GM21717 (cell line): ENCODE data around the gene TIMP2.
"Not testable (repeated sequence)": the region's sequence is repeated elsewhere in the genome, so short reads cannot be mapped to it uniquely, and the experiment has no call there.

Experiments
- ATAC-seq: cut with Tn5 transposase; IDR thresholded peaks from one replicate; pipeline ENCODE4 v1.9.1; 2021; ENCODE audit warnings: mild to moderate bottlenecking, moderate library complexity; ENCODE audit not compliant: unreplicated experiment

TIMP2 gene

DNA sequence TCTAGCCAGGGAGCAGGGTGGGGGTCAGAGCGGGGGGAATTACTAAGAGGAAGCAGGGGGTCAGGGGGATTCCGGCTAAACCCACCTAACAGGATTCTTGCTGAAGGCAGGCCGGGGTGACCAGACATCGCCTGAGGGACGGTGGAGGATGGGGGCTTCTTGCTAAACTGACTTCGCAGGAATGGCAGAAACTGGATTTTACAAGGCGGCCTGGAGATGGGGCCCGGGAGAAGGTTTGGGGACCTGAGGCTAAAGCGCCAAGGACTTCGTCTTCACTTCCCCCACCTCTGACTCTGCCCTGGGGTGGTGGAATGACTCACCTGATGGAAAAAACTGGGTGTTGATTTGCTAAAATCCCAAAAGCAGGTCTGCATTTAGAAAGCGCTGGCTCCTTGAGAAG lies 31.1 kb upstream of the TIMP2 start:
- no peak for ATAC-seq

DNA sequence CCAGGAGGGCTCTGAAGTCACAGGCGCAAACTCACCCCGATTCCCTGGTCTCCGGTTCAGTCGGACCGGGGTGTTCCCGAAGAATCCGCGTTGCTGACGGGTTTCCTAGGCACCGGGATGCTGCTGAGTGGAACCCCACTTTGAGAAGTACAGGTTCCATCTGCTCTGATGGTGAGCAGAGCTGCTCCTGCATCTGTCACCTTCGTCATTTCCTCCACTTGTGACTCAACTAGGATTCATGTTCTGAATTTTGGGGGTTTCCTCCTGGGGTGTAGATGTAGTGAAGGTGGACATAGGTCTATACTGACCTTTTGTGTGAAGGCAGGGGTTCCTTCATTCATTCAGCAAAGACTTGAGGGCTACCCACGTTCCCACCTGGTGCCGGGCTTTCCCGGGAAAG lies 29.5 kb upstream of the TIMP2 start:
- no peak for ATAC-seq

DNA sequence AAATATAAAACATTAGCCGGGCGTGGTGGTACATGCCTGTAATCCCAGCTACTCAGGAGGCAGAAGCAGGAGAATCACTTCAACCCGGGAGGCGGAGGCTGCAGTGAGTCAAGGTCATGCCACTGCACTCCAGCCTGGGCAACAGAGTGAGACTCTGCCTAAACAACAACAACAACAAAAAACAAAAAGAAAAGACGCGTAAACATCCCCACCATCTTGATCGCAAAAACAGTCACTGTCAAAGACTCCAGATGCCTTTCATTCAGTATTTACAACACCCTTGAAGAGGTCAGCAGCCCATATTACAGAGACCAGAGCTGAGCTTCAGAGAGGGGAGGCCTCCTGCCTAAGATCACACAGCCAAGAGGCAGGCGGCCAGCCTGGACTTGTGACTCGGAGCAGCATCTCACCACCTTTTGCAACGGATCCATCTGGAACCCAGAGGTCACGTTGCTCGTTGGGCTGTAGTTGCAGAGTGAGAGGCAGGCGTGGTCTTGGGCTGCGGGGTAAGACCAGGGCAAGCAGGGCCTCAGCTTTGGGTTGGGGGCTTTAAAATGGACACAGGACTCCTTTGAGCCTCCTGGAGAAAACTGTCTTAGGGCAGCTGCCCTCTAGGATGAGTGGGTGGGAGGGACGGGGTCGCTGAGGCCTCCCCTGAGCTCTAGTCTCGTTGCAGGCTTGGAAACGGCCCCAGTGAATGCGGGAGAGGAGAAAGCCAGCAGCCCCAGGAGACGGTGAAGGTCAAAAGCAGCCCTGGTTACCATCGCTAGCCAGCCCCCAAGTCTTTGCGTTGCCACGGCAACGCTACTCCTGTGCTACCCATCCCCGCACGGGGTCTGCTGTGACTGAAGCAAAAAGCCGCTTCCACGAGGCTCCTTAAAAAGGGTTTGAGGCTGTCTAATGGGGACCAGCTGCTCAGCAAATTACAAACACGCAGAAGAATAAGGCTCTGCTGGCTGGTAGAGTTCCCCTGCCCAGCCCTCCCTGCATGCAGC lies 28.5 kb upstream of the TIMP2 start:
- no peak for ATAC-seq

DNA sequence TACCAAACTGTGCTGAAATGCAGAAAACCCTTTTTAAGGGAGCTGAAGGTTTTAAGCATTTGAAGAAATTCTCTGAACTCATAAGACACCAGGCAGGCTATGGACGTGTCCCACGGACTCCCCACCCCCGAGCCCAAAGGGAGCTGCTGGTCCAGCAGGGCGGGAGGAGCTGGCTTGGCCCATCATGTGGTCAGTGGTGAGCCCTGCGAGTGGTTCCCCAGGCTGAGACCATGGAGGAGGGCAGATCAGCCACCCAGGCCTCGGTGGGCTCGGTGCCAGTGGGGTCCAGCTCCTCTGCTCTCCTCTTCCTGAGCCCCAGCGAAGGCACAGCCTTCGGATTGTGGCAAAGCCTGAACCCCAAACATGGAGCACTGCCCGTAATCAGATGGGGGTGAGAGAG lies 27.5 kb upstream of the TIMP2 start:
- ATAC-seq, result no peak

DNA sequence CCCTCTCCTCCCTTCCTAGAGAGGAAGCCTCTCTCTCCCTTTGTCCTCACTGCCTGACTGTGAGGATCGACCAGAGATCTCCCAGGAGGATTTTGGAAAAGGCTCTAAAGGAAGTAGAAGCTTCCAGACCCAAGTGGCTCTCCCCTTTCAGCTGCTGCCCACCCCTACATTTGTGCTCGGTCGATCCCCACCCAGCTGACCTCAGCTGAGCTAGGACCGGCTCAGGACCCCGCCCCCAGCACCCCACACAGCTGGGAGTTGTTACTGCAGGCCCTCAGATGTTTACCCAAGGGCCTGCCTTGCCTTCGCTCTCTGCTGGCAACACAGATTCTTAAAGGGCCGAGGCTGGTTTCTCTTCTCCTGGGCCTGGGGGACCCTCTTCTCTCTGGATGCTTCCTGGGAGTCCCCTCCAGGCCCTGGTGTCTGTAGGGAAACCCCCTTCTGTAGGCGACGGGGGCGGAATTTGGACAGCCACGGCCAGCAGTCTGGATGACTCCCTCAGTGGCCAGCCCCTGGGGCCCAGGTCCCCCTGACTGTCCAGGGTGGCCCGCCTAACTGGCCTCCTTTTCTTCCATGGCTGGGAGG lies 26.9 kb upstream of the TIMP2 start:
- no peak for ATAC-seq

DNA sequence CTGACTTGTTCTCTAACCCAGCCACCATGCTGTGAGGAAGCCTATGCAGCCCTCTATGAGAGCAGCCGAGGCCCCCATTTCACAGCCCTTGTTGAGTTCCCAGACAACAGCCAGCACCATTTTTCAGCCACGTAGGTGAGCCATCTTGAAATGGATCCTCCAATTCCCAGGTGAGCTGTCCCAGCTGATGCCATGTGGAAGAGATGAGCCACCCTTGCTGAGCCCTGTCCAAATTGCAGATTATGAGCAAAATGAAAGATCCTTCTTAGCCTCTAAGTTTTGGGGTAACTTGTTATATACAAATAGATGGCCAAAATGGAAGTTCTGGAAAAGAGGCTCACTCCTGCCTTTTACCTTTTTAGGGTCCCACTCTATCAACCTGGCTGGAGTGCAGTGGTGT lies 25.7 kb upstream of the TIMP2 start:
- ATAC-seq, result no peak

DNA sequence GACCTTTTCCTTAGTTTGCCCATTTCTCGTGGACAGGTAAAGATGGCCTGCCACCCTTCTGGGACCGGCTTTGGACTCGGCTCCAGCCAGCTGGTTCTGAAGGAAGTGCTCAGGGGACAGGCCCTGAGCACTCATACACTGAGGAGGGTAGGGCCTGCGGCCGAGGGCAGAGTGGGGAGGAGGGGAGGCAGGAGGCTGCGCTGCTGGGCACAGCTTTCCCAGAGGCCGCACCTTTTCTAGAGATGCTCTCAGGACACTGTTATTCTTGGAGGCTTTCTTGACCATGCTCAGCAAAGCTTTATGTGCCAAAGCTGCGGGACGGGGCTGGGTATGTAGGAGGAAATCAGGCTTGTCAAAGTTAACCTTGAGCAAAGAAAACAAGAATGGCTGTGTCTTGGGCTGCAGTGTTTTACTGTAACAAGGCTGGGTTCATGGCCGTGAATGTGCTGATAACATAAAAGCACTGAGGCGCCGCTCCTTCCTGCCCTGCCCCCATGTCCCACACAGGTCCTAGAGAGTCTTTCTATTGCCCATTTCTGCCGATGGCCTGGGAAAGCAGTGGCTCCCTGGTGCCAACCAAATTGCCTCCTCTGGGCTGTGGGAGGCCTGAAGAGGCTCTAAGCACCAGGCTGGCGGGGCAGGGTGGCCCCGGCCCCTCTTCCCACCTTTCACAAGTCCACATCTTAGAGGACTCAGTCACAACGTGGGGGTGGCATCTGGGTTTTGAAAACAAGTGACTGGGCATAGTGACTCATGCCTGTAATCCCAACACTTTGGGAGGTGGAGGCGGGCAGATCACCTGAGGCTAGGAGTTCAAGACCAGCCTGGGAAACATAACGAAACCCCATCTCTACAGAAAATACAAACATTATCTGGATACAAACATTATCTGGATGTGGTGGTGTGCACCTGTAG lies 22.3 kb upstream of the TIMP2 start:
- no peak for ATAC-seq

DNA sequence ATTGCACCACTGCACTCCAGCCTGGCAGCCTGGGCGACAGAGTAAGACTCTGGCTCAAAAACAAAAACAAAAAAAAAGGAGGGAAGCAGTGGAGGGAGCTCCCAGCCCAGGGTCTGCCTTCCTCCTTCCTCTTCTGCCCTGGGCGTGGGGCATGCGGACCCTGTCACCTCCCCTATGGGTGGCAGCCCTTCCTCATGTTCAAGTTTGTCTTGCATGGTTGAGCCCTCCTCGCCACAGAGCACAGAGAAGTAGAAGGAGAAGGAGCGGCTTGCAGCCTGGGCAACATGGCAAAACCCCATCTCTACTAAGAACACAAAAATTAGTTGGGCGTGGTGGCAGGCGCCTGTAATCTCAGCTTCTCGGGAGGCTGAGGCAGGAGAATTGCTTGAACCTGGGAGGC lies 21.4 kb upstream of the TIMP2 start:
- ATAC-seq, result no peak

DNA sequence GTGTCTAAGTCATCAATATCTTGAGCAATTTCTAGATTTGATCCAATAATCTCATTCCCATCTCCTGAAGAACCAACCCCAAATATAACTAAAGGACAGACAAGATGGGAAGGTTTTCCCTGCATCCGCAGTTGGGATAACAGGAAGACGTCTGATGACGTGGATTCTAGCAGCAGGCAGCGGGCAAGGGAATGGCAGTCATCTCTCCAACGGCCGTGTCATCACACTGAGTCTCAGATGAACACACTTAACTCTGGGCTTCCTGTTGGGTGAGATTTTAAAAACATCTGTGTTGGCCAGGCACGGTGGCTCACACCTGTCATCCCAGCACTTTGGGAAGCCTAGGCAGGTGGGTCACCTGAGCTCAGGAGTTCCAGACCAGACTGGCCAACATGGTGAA lies 20.9 kb upstream of the TIMP2 start:
- no peak for ATAC-seq

DNA sequence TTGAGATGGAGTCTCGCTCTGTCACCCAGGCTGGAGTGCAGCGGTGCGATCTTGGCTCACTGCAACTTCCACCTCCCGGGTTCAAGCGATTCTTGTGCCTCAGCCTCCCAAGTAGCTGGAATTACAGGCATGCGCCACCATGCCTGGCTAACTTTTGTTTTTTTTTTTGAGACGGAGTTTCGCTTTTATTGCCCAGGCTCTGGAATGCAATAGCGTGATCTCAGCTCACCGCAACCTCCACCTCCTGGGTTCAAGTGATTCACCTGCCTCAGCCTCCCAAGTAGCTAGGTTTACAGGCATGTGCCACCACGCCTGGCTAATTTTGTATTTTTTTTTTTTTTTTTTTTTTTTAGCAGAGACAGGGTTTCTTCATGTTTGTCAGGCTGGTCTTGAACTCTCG lies 20.3 kb upstream of the TIMP2 start:
- ATAC-seq, result not testable (repeated sequence)

DNA sequence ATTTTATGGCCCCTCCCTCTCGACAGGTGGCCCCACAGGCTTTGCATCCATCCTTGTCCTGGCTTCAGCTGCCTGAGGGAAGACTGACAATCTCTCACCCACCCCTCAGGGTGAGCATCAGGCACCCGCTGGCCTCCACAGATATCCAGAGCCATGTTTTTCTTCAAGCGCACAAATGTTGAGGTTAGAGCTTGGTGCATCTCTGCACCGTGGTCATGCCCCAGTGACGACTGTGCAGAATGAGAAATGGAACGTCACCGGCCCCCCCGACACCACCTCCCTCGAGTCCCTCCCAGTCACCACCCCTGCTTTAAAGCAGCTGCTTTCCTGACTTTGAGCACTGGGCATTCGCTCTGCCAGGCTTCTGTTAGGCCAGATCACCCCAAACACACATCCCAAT lies 19.8 kb upstream of the TIMP2 start:
- ATAC-seq, result no peak

DNA sequence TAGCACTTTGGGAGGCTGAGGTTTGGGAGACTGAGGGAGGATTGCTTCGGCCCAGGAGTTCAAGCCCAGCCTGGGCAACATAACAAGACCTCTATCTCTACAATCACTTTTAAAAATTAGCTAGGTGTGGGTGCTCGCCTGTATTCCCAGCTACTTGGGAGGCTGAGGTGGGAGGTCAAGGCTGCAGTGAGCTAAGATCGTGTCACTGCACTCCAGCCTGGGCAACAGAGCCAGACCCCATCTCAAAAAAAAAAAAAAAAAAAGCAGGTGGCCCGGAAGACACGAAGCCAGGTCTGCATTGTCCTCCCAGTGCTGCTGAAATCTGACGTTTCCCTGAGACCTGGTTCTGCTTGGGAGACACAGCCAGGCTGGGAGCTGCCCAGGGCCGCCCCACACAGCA lies 18.8 kb upstream of the TIMP2 start:
- no peak for ATAC-seq

DNA sequence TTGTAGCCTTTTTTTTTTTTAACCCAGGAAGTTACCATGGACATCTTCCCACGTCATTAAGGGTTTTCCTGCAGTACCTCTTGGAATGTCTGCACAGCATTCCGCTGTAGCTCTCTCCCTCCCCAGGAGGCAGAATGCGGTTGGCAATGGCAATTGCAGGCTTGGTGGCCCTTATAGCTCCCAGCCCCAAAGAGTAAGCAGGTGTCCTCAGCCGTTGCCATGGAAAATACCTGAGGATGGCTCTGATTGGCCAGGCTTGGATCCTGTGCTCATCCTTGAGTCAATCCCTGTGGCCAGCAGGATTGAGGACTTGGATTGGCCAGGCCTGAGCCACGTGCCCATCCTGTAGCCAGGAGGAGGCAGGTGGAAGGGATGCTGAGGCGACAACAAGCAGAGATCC lies 15.5 kb upstream of the TIMP2 start:
- no peak for ATAC-seq

DNA sequence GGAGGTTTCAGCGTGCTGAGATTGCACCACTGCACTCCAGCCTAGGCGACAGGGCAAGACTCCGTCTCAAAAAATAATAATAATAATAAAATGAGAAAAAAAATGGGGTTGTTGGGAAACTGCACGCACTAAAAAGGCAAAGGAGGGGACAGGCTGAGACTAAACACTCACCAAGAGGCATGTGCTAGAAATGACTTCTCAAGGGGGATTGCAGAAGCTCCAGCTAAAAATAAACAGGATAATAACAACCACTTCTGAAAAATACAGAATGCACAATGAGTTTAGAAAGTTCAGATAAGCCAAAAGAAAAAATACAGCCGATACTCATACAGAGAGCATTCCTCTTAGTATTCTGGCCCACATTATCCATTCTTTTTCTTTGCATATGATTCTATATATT lies 15.1 kb upstream of the TIMP2 start:
- ATAC-seq, result no peak

DNA sequence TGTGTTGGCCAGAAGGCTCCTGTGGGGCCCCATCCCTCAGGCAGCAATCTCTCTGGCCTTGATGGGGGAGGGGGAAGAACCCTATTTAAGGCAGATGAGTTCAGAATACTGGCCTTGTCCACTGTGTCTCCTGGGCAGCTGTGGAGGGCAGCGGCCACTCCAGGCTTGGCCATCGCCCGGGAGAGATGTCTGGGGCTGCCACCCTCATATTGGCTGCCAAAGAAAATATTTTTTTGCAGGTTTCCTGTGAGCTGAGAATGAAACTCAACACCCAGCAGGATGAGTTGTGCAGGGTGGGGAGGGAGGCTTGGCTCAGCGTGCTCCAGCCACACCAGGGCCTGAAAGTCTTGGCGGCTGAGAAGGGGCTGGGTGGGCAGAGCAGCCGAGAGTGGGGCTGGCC lies 14.4 kb upstream of the TIMP2 start:
- no peak for ATAC-seq

DNA sequence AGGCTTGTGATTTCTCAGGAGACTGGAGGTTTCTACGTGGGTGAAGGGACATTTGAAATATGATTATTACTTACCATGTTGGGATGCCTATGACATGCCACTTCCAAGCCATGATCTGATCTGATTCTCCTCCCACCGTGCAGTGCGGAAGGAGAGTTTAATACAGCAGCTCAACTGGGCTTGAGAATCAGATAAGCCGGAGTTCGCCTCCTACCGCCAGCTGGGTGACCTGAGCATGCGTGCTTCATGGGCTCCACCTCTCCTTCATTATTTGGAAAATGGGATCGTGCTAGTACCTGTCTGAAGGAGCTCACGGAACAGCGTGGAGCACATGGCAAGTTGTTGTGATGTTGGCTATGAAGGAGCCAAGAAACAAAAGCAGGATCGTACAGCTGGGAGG lies 12.4 kb upstream of the TIMP2 start:
- no peak for ATAC-seq

DNA sequence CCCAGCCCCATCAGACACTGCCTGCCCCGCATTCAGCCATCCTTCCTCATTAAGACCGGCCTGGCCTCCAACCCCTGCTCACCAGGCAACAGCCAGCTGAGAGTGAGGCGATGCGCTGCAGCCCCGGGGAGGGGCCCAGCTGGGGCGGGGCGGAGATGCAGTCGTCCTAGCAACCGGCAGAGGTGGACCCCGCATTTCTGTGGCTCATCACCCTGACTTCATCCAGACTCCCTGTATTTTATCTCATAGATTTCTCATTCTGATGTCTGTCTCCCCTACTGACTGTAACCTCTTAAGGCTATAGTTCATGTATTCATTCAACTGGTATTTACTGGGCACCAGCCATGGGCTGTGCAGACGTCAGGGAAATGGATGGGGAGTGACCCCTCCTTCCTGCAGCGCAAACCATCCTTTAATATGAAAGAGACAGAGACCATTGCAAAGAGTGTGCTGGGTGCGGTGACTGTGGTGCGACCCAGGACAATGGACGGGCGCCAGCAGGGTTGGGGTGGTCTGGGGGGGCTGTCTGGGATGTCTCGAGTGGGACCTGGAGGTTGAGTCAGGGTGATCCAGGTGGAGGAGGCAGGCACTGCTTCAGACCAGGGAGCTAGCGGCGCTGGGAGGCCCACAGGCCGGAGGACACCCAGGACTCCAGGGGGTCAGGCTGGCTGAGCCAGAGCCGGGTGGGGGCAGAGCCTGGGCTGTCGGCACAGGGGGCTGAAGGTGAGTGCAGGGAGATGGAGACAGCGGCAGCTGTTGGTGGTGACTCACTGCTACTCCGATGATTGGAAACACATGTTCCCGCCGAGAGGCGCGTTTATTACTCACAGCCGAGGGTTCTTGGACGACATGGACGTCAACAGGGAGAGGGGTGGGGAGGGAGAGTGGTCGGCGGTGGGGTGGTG lies 10.5 kb upstream of the TIMP2 start:
- no peak for ATAC-seq

DNA sequence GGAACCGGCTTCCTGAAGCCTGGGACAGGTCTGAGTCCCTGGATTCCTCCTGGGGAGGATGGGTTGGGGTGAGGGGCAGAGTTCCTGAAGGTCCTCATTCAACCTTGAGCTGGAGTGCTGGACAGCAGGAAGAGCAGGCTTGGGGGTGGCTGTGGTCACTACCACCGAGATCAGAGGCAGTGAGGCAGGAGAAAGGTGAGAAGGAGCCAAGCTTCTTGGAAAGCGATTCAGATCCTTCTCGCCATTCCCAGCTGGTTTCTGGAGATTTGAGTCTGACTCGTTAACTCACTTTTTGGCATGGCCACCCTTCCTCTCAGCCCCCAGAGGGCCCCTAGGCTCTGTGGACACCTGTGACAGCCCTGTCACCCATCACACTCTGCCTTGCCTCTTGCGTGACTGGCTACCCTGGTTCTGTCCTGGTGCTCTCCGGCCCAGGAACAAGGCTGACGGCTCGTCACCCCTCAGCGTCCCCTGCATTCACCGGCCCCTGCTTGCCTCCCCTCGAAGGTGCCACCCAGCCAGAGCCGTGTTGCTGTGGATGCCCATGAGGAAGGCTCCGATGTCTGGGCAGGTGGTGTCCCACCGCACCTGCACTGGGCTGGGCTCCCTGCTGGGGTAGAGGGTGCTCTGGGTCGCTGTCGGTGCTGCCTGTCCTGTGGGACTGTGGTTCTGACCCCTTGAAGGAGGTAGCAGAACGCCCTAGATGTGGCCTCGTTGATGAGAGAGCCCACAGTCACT lies 9.7 kb upstream of the TIMP2 start:
- no peak for ATAC-seq

DNA sequence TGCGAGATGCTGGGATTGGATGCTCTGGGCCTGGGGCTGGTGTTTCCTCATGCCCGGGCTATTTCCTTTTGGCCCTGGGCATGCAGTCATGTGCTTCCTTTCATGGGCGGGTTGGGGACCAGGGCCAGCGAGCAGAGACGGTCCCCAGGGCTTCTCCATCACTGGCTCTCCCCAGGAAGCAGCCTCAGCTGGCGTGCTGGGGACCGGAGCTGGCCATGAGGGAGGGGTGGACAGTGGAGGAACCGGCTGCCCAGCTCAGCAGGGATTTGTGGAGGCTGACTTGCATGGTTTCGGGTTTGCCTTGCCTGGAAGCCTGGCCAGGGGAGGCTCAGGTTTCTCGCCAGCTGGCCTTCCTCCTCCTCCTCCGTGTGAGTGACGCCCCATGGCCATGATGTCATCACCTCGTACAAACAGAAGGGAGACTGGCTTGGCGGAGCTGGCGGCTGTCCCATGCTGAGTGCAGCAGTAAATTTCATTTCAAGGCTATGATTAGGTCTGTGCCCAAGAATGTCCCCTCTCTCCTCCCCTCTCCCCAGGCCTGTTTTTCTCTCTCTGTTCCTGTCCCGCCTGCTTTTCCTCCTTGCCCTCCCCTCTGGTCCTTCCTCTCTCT lies 8.9 kb upstream of the TIMP2 start:
- ATAC-seq, result no peak
